ENCODE data around the gene INPP5F. TPM values are rescaled to one million over a fixed set of nuclear protein-coding genes. Genes with fewer than 3 reads are reported as not detected.
A peak's percentile ranks its signal among the peaks of the same experiment; 100 is the strongest.

The INPP5F gene
- total and polyA plus RNA-seq, 2 of the 13 experiments (the other 11 are each of a cell fraction or from before 2014, with no cell fraction given) = 12.5 to 15.7 TPM

- Histone ChIP-seq H3K27me3 (ENCODE audit: control insufficient read depth in 1 of 2, insufficient read depth in 2 of 2, low read length in 2 of 2) (no peaks in the 10 kb centered on the region; a peak in 1 of 5 replicates), H3K9me3 (ENCODE audit: low read length) (no peaks in the 10 kb centered on the region), H3K4me2 (ENCODE audit: low read depth, low read length) (peak overlapping the region; percentile 95), H2AFZ (ENCODE audit: low read length) (no peak overlapping the region), H3K79me2 (ENCODE audit: insufficient read depth, low read length) (peaks cover 36% of the 10 kb centered on the region), H3K9ac (ENCODE audit: insufficient read depth, low read depth, low read length) (peak overlapping the region; percentile 89), H3K4me3 (replicated peaks in 1 of 3; ENCODE audit: insufficient read depth in 1 of 3, low read depth in 2 of 3, low read length in 3 of 3) (peak overlapping the region; percentile 84 to 88 (median 86)), H3K27ac (ENCODE audit: extremely low read length, insufficient read depth, low read length) (peak overlapping the region; percentile 95), H3K36me3 (replicated peaks in 1 of 2; ENCODE audit: control insufficient read depth in 1 of 2, insufficient read depth in 2 of 2, low read length in 2 of 2) (no peaks in the 10 kb centered on the region), H4K20me1 (ENCODE audit: insufficient read depth, low read length) (no peaks in the 10 kb centered on the region), H3K4me1 (ENCODE audit: insufficient read depth, low read length) (peaks cover 50% of the 10 kb centered on the region)
- no peak for FAIRE-seq
- ChIA-PET CTCF (ENCODE audit: low intra/inter-chr PET ratio, low total read pairs) (interaction anchor here (0.9 kb wide), 1 partner anchor 25 kb away, joined by 3 read pairs; no protein-coding TSS in a partner anchor), POLR2A (interaction anchor here (0.7 to 3.4 kb wide), 24 partner anchors 9 to 170 kb away, joined by 3 to 30 read pairs (median 4); partner anchors contain the start of genes BAG3, MCMBP and SEC23IP)
- ATAC-seq = peak; percentile 88
- no TSS peak for BruUV-seq (replicated peaks)
- DNase-seq (ENCODE audit: low spot score) = no peak
- intact Hi-C loops (cut with micrococcal nuclease; ENCODE audit: unreplicated experiment) (loop anchor here (2.0 to 10.0 kb wide), 2 partner anchors 39 to 131 kb away; partner anchors contain the start of gene TIAL1), in situ Hi-C loops (cut with HindIII; ENCODE audit: extremely low pct_ligation_motif_present, low pct_unique_long_range_greater_than_20kb) (no loop called here)
- WGBS (ENCODE audit: low lambda C conversion rate) = under 1% methylated on average over 27 of the region's 32 CpGs
- TF ChIP-seq TARDBP (CRISPR knock-in tag; IDR thresholded peaks at IDR 0.05) (peak; percentile 67; the same call in 1 of the 2 replicates), TAF15 (IDR thresholded peaks at IDR 0.05; ENCODE audit: low read depth, low read length, poor library complexity, severe bottlenecking) (peak; percentile 39), LRRFIP1 (CRISPR knock-in tag; conservative IDR thresholded peaks at IDR 0.05) (no peak), KAT2B (IDR thresholded peaks at IDR 0.05; ENCODE audit: borderline replicate concordance, low read depth, low read length) (no peak), RXRA (CRISPR knock-in tag; IDR thresholded peaks at IDR 0.05) (peak; percentile 65), HOXA3 (CRISPR knock-in tag; IDR thresholded peaks at IDR 0.05) (no peak; the same call in 1 of the 2 replicates), KAT7 (CRISPR knock-in tag; IDR thresholded peaks at IDR 0.05; ENCODE audit: borderline replicate concordance) (peak; percentile 76; the same call in 1 of the 2 replicates), HNF4A (CRISPR knock-in tag; IDR thresholded peaks at IDR 0.05) (peak; percentile 25; the same call in 1 of the 2 replicates), JUN (CRISPR knock-in tag; IDR thresholded peaks at IDR 0.05) (no peak), HOXD1 (CRISPR knock-in tag; IDR thresholded peaks at IDR 0.05) (no peak), ZNF234 (CRISPR knock-in tag; conservative IDR thresholded peaks at IDR 0.05) (no peak), ZNF644 (CRISPR knock-in tag; IDR thresholded peaks at IDR 0.05; ENCODE audit: low read depth) (no peak), MATR3 (CRISPR knock-in tag; IDR thresholded peaks at IDR 0.05) (no peak), NCOA1 (CRISPR knock-in tag; IDR thresholded peaks at IDR 0.05) (no peak), EZH2 (conservative IDR thresholded peaks at IDR 0.05; ENCODE audit: low read depth, low read length) (no peak), ZBTB3 (CRISPR knock-in tag; IDR thresholded peaks at IDR 0.05; ENCODE audit: borderline replicate concordance, low read depth) (no peak), XRCC5 (optimal IDR thresholded peaks at IDR 0.05; ENCODE audit: low read length) (peak; percentile 7), ZNF607 (CRISPR knock-in tag; IDR thresholded peaks at IDR 0.05; ENCODE audit: borderline replicate concordance) (peak; percentile 63; the same call in 1 of the 2 replicates), SOX13 (IDR thresholded peaks at IDR 0.05) (no peak), SOX13 (CRISPR knock-in tag; conservative IDR thresholded peaks at IDR 0.05 in 1 of 2, IDR thresholded peaks at IDR 0.05 in 1 of 2) (peak in 1 of 2 experiments; percentile 35; a peak in 2 of 4 replicates), SMAD3 (CRISPR knock-in tag; IDR thresholded peaks at IDR 0.05) (0 out of 2 replicates have a peak, but pooled peaks have one; percentile 34), SAP130 (CRISPR knock-in tag; IDR thresholded peaks at IDR 0.05; ENCODE audit: low read depth) (peak; percentile 82), KLF16 (CRISPR knock-in tag; IDR thresholded peaks at IDR 0.05) (no peak; a peak in 1 of 4 replicates), ZNF33B (CRISPR knock-in tag; IDR thresholded peaks at IDR 0.05) (no peak)
- TF ChIP-seq, protein P1, sequence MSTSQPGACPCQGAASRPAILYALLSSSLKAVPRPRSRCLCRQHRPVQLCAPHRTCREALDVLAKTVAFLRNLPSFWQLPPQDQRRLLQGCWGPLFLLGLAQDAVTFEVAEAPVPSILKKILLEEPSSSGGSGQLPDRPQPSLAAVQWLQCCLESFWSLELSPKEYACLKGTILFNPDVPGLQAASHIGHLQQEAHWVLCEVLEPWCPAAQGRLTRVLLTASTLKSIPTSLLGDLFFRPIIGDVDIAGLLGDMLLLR (CRISPR knock-in tag; IDR thresholded peaks at IDR 0.05) = no peak
These were observed 378 bp upstream of the INPP5F start for GRCh38 chr10:119725517-119725827.
